ENCODE data around the gene EPHA1. TPM values are rescaled to one million over a fixed set of nuclear protein-coding genes. Genes with fewer than 3 reads are reported as not detected.

Gene EPHA1
- total RNA-seq, 3 donors from 2014 or later (not counting 1 experiment from before 2014, with no cell fraction given), result 1.0 to 1.2 TPM; not detected in 1

DNA sequence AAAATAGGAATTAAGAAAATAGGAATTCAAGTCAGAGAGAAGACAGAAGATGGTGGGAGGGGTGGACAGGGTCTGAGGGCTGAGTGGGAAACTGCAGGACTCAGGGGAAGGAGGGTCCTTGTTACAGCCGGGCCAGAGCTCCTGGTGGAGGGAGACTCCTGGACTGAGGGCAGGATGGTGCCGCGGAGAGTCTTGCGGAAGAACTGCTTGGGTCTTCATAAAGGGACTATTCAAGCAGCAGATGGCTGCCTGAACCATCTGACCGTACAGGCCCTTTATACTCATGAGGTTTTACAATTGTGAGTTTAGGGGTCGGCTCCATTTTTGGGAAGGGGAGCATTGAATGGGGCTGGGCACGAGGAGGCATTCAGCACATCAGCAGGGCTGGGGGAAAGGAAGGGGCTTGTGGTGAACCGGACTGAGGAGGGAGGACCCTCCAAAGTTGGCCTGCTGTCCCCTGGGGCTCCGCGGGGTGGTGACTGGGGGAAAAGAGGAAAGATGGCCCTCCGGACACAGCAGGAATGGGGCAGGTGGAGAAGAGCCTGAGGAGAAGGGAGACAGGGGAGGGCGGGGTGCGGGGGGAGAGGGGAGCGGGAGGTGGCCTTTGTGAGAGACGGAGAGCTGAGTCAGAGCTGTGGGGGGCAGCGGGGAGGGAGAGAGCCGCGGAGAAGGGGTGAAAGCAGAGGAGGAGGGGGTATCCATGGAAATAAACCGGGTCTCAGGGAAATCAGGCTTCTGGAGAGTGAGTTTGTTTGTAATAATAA, 47.7 kb downstream of the EPHA1 start:
- Histone ChIP-seq H3K27ac (ENCODE audit: low read length) (no peak overlapping the region), H3K9me3 (ENCODE audit: control insufficient read depth, insufficient read depth, low read length) (no peaks in the 10 kb centered on the region), H3K4me3 (ENCODE audit: low read length) (no peak overlapping the region), H3K27me3 (ENCODE audit: control insufficient read depth, insufficient read depth, low read length) (peaks cover 17% of the 10 kb centered on the region), H3K4me1 (ENCODE audit: control insufficient read depth, insufficient read depth, low read length) (peaks cover 12% of the 10 kb centered on the region), H3K36me3 (ENCODE audit: control insufficient read depth, insufficient read depth, low read length) (no peaks in the 10 kb centered on the region)
- Mint-ChIP-seq H3K27ac (peak overlapping the region in 1 of 2 donors; percentile 4), H3K9me3 (no peaks in the 10 kb centered on the region), H3K36me3 (no peaks in the 10 kb centered on the region), H3K4me1 (peaks cover 6 to 34% of the 10 kb centered on the region in 2 donors), H3K27me3 (ENCODE audit: low read depth in 2 of 2) (peaks cover 23 to 36% of the 10 kb centered on the region in 2 donors), H3K4me3 (peak overlapping the region; percentile 77)
- no peak for ATAC-seq
- WGBS (ENCODE audit: insufficient coverage), result 76% methylated on average over 19 of the region's 19 CpGs
- TF ChIP-seq, protein P1, sequence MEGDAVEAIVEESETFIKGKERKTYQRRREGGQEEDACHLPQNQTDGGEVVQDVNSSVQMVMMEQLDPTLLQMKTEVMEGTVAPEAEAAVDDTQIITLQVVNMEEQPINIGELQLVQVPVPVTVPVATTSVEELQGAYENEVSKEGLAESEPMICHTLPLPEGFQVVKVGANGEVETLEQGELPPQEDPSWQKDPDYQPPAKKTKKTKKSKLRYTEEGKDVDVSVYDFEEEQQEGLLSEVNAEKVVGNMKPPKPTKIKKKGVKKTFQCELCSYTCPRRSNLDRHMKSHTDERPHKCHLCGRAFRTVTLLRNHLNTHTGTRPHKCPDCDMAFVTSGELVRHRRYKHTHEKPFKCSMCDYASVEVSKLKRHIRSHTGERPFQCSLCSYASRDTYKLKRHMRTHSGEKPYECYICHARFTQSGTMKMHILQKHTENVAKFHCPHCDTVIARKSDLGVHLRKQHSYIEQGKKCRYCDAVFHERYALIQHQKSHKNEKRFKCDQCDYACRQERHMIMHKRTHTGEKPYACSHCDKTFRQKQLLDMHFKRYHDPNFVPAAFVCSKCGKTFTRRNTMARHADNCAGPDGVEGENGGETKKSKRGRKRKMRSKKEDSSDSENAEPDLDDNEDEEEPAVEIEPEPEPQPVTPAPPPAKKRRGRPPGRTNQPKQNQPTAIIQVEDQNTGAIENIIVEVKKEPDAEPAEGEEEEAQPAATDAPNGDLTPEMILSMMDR (IDR thresholded peaks at IDR 0.05), result no peak
- no peak for DNase-seq
- intact Hi-C loops (cut with micrococcal nuclease), result no loop called here

DNA sequence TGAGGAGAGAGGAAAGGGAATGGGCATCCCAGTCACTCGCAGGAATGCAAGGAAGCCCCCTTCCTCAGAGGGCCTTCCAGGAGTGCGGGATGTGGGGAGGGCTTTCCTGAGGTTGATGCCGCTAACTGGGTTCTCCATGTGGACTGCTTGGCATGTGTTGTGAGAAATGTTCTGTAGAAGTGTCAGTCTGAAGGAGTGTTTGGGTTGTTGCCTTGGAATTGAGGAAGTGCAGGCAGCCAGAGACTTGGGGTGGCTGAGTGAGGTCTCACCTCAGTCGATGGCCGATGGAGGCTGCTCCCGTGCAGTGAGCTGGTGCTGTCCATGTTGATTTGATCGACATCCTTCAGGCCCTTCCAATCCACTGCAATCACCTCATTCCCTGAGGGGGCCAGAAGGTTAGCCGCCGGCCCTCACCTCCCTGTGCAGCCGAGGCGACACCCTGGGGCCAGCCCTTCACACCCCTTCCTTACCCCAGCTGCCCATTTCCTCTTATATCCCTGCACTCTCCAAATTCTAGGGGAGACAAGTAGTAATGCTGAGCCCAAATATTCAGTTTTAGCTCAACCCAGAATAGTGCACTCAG, 48.8 kb downstream of the EPHA1 start:
- H3K27ac Mint-ChIP-seq, result no peak overlapping the region
- peaks cover 20 to 32% of the 10 kb centered on the region in 2 donors for H3K27me3 Mint-ChIP-seq (ENCODE audit: low read depth in 2 of 2)
- intact Hi-C loops (cut with micrococcal nuclease), result no loop called here
- peak overlapping the region; percentile 77 for H3K4me3 Mint-ChIP-seq
- no peaks in the 10 kb centered on the region for H3K9me3 Mint-ChIP-seq
- Histone ChIP-seq H3K4me3 (ENCODE audit: low read length) (no peak overlapping the region), H3K27me3 (ENCODE audit: control insufficient read depth, insufficient read depth, low read length) (peaks cover 17% of the 10 kb centered on the region), H3K27ac (ENCODE audit: low read length) (no peak overlapping the region), H3K36me3 (ENCODE audit: control insufficient read depth, insufficient read depth, low read length) (no peaks in the 10 kb centered on the region), H3K4me1 (ENCODE audit: control insufficient read depth, insufficient read depth, low read length) (peaks cover 12% of the 10 kb centered on the region), H3K9me3 (ENCODE audit: control insufficient read depth, insufficient read depth, low read length) (no peaks in the 10 kb centered on the region)
- TF ChIP-seq, protein P1 (IDR thresholded peaks at IDR 0.05), result no peak
- H3K36me3 Mint-ChIP-seq, result no peaks in the 10 kb centered on the region
- ATAC-seq, result no peak
- DNase-seq, result no peak
- peaks cover 6 to 34% of the 10 kb centered on the region in 2 donors for H3K4me1 Mint-ChIP-seq
- WGBS (ENCODE audit: insufficient coverage), result 73% methylated on average over 11 of the region's 11 CpGs

DNA sequence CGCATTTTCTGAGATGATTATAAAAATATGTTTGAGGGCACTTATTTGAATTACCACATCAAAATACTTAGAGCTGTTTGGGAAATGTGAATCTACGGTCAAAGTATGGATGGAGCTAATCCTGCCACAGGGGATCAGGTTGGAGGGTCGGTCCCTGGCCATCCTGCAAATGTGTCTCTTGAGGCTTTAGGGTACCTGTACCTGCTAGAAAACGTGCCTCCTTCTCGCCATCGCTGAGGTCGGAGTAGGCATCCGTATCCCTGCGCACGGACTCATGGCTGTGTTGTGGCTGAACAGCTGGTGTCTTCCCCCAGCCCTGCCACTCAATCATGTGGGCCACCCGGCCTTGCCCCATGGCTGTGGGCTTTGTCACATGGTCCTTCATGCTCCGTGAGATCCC, 50.0 kb downstream of the EPHA1 start:
- 88% methylated on average over 11 of the region's 12 CpGs for WGBS (ENCODE audit: insufficient coverage)

More for the DNA sequence above, 50.0 kb downstream of the EPHA1 start:
- H3K4me3 ChIP-seq (ENCODE audit: low read length), result no peak overlapping the region
- DNase-seq (no peak), ATAC-seq (no peak)
- peaks cover 7 to 22% of the 10 kb centered on the region in 2 donors for H3K27me3 Mint-ChIP-seq (ENCODE audit: low read depth in 2 of 2)
- peaks cover 12% of the 10 kb centered on the region for H3K4me1 ChIP-seq (ENCODE audit: control insufficient read depth, insufficient read depth, low read length)
- peaks cover 6 to 37% of the 10 kb centered on the region in 2 donors for H3K4me1 Mint-ChIP-seq
- no peaks in the 10 kb centered on the region for H3K9me3 Mint-ChIP-seq
- no peak overlapping the region for H3K4me3 Mint-ChIP-seq
- peaks cover 8% of the 10 kb centered on the region for H3K27me3 ChIP-seq (ENCODE audit: control insufficient read depth, insufficient read depth, low read length)
- H3K36me3 Mint-ChIP-seq, result no peaks in the 10 kb centered on the region
- no peaks in the 10 kb centered on the region for H3K9me3 ChIP-seq (ENCODE audit: control insufficient read depth, insufficient read depth, low read length)
- H3K36me3 ChIP-seq (ENCODE audit: control insufficient read depth, insufficient read depth, low read length), result no peaks in the 10 kb centered on the region
- no peak overlapping the region for H3K27ac Mint-ChIP-seq
- no peak overlapping the region for H3K27ac ChIP-seq (ENCODE audit: low read length)
- TF ChIP-seq, protein P1 (IDR thresholded peaks at IDR 0.05), result no peak
- intact Hi-C loops (cut with micrococcal nuclease), result no loop called here
